Uterus (tissue), 4 donors: ENCODE data around the gene TFF2. TPM values are rescaled to one million over a fixed set of nuclear protein-coding genes. Genes with fewer than 3 reads are reported as not detected.

ENCODE experiments used
- DNase-seq, 2 donors: peaks; one replicate each; pipeline ENCODE4 v3.0.0-alpha.2; 2019 to 2020
- H3K27ac ChIP-seq, 2 donors: fragments of 200-600 bp; sonication (generic); 1 replicate in 1 of 2; 2 replicates in 1 of 2; pipeline ENCODE4 v1.5.1; 2016 to 2018
- H3K27me3 ChIP-seq, 2 donors: fragments of 200-600 bp; sonication (generic); one replicate each; pipeline ENCODE4 v1.5.1; 2018 to 2019; ENCODE audit warnings: control low read depth in 1 of 2
- H3K36me3 ChIP-seq, 2 donors: fragments of 200-600 bp; sonication (generic); one replicate each; pipeline ENCODE4 v1.5.1; 2019; ENCODE audit warnings: control low read depth in 1 of 2
- H3K4me1 ChIP-seq, 2 donors: fragments of 200-600 bp; sonication (generic); one replicate each; pipeline ENCODE4 v1.5.1; 2018 to 2019; ENCODE audit warnings: control low read depth in 1 of 2
- H3K4me3 ChIP-seq, 2 donors: fragments of 200-600 bp; sonication (generic); 1 replicate in 1 of 2; 2 replicates in 1 of 2; pipeline ENCODE4 v1.5.1; 2018 to 2019; ENCODE audit warnings: mild to moderate bottlenecking in 1 of 2
- H3K9me3 ChIP-seq, 2 donors: fragments of 200-600 bp; sonication (generic); one replicate each; pipeline ENCODE4 v1.5.1; 2019; ENCODE audit warnings: control low read depth in 1 of 2
- POLR2A ChIP-seq, 2 donors: fragments of 450-650 bp; IDR thresholded peaks; one replicate each; pipeline ENCODE4 v1.6.1; 2016; ENCODE audit warnings: antibody characterized with exemption in 2 of 2, mild to moderate bottlenecking in 1 of 2, moderate library complexity in 1 of 2
- intact Hi-C: fragments of 100-400 bp; cut with DNase I; formaldehyde crosslinking; loops from one replicate; pipeline ENCODE4 v1.15.1; 2023; ENCODE audit warnings: low total_unique reads
- total RNA-seq, 4 donors: library from RNA; depleted of rRNA in 3 of 4; stranded (reverse); fragments of >200 nt in 3 of 4; gene quantifications; one replicate each; pipeline versions ENCODE4 v1.1.0 to v1.2.4, GENCODE V29; 2014 to 2023
- TF ChIP-seq, protein P1 (sequence below), 4 experiments: fragments of 200-600 bp in 2 of 4; fragments of 450-650 bp in 2 of 4; sonication (generic) in 2 of 4; IDR thresholded peaks; one replicate each; pipeline ENCODE4 v1.5.1; 2016 to 2019; ENCODE audit warnings: antibody characterized with exemption in 4 of 4, mild to moderate bottlenecking in 2 of 4, moderate library complexity in 1 of 4
- donor health status: DM: yes; HTN: yes; CAD: no.

Gene TFF2
- total RNA-seq, 4 donors from 2014 or later, result not detected

DNA sequence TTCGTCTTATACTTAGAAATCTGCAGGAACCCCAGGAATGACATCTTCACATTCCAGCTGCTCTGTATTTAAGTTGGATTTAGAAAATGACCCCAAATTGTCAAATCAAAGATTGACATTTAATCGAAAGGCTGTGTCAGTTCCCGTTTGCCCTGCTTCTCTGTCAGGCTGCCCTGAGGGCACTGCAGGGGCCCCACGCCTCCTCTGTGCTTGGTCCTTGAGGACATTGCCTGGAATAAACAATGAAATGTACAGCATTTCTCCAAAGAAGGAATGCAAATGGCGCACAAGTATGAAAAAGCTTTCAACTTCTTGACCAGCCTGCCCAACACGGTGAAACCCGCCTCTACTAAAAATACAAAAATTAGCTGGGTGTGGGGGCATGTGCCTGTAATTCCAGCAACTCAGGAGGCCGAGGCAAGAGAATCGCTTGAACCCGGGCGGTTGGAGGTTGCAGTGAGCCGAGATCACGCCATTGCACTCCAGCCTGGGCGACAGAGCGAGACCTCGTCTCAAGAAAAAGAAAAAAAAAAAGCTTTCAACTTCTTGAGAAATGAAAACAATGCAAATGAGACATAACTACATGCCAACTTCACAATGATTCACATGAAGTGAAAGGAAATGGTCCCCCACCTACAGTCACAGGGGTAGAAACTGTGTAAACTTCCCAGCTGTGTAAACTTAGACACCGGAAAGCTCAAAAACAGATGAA, 42.1 kb upstream of the TFF2 start:
- H3K36me3 ChIP-seq, result no peaks in the 10 kb centered on the region
- H3K9me3 ChIP-seq, result no peaks in the 10 kb centered on the region
- no peak for DNase-seq
- no peak overlapping the region for H3K27ac ChIP-seq
- no peaks in the 10 kb centered on the region for H3K4me1 ChIP-seq
- no peak overlapping the region for H3K4me3 ChIP-seq
- no peaks in the 10 kb centered on the region for H3K27me3 ChIP-seq
- intact Hi-C loops, result no loop called here
- no peak for TF ChIP-seq POLR2A (IDR thresholded peaks at IDR 0.05)

DNA sequence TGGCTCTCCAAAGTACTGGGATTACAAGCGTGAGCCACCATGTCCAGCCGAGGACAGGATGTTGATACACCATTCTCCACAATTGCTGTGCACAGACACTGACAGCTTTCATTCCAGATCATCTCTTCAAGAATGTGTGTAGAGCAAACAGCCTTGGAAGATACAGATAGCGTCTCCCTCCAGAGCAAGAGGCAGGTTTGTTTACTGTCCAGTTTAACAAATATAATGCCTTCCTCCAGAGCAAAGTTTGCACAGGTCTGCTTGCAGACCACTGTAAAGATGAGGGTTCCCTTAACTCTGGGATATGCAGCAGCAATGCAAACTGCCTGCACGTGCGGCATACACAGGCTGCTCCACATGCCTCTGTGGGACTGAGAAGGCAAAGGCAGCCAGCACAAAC, 40.5 kb upstream of the TFF2 start:
- intact Hi-C loops, result no loop called here
- no peak for DNase-seq

DNA sequence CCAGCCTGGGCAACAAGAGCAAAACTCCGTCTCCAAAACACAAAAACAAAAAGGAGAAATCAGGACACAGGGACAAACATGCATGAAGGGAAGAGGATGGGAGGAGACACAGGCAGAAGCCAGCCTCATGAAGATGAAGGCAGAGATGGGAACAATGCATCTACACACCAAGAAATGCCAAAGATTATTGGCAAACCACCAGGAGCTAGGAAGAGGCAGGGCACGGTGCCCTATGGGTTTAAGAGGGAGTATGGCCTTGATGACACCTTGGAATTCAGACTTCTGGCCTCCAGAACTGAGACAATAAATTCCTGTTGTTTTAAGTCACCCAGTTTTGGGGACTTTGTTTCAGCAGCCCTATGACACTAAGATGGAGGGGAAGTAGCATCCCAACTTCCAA, 39.9 kb upstream of the TFF2 start:
- H3K27me3 ChIP-seq, result no peaks in the 10 kb centered on the region
- no peaks in the 10 kb centered on the region for H3K4me1 ChIP-seq
- intact Hi-C loops, result no loop called here
- DNase-seq, result no peak
- H3K9me3 ChIP-seq, result no peaks in the 10 kb centered on the region
- no peak overlapping the region for H3K27ac ChIP-seq
- H3K36me3 ChIP-seq, result no peaks in the 10 kb centered on the region
- no peak for TF ChIP-seq POLR2A (IDR thresholded peaks at IDR 0.05)
- TF ChIP-seq, protein P1, sequence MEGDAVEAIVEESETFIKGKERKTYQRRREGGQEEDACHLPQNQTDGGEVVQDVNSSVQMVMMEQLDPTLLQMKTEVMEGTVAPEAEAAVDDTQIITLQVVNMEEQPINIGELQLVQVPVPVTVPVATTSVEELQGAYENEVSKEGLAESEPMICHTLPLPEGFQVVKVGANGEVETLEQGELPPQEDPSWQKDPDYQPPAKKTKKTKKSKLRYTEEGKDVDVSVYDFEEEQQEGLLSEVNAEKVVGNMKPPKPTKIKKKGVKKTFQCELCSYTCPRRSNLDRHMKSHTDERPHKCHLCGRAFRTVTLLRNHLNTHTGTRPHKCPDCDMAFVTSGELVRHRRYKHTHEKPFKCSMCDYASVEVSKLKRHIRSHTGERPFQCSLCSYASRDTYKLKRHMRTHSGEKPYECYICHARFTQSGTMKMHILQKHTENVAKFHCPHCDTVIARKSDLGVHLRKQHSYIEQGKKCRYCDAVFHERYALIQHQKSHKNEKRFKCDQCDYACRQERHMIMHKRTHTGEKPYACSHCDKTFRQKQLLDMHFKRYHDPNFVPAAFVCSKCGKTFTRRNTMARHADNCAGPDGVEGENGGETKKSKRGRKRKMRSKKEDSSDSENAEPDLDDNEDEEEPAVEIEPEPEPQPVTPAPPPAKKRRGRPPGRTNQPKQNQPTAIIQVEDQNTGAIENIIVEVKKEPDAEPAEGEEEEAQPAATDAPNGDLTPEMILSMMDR (IDR thresholded peaks at IDR 0.05), result no peak
- H3K4me3 ChIP-seq, result no peak overlapping the region

More for the DNA sequence above, 40.5 kb upstream of the TFF2 start:
- Histone ChIP-seq H3K4me1 (no peaks in the 10 kb centered on the region), H3K4me3 (no peak overlapping the region), H3K9me3 (no peaks in the 10 kb centered on the region), H3K27me3 (no peaks in the 10 kb centered on the region), H3K36me3 (no peaks in the 10 kb centered on the region), H3K27ac (no peak overlapping the region)
- TF ChIP-seq POLR2A (IDR thresholded peaks at IDR 0.05), result no peak
- TF ChIP-seq, protein P1 (IDR thresholded peaks at IDR 0.05), result no peak

DNA sequence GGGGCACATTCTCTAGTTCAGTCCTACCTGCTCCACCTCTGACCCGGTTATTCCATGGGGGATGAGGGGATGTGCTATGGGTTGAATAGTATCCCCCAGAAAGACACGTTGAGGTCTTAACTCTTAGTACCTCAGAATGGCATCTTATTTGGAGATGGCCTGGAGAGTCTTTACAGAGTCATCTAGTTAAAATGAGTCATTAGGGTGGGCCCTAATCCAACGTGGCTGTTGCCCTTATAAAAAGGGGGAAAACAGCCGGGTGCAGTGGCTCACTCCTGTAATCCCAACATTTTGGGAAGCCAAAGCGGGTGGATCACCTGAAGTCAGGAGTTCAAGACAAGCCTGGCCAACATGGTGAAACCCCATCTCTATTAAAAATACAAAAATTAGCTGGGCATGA, 39.4 kb upstream of the TFF2 start:
- Histone ChIP-seq H3K4me3 (no peak overlapping the region), H3K27me3 (no peaks in the 10 kb centered on the region), H3K4me1 (no peaks in the 10 kb centered on the region), H3K9me3 (no peaks in the 10 kb centered on the region), H3K27ac (no peak overlapping the region), H3K36me3 (no peaks in the 10 kb centered on the region)
- DNase-seq, result no peak
- intact Hi-C loops, result no loop called here
- no peak for TF ChIP-seq POLR2A (IDR thresholded peaks at IDR 0.05)
- TF ChIP-seq, protein P1 (IDR thresholded peaks at IDR 0.05), result no peak

DNA sequence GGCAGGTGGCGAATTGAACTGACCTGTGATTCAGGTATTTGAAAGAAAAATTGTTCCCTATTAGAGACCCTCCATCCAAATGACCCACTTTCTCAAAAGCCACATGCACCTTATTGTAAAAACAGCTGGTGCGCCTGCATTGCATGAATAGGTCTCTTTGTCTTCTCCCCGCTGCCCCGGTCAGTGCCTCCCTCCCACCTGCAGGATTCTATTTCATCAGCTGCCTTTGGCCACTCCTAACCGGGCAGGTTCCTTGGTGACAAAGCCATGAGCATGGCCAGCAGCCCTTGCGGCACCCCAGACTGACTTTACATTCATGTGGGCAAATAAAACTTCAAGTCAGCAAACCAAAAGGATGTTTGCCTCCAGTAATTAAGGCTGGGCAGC, 38.6 kb upstream of the TFF2 start:
- intact Hi-C loops, result no loop called here
- Histone ChIP-seq H3K9me3 (no peaks in the 10 kb centered on the region), H3K27ac (no peak overlapping the region), H3K4me3 (no peak overlapping the region), H3K27me3 (no peaks in the 10 kb centered on the region), H3K36me3 (no peaks in the 10 kb centered on the region), H3K4me1 (no peaks in the 10 kb centered on the region)
- no peak for DNase-seq
- TF ChIP-seq POLR2A (IDR thresholded peaks at IDR 0.05), result no peak
- TF ChIP-seq, protein P1 (IDR thresholded peaks at IDR 0.05), result no peak
